K562 (cell line): ENCODE results near the gene NFYC. TPM values are rescaled to one million over a fixed set of nuclear protein-coding genes. Genes with fewer than 3 reads are reported as not detected.
A peak's percentile ranks its signal among the peaks of the same experiment; 100 is the strongest.

Experiments used
- CREM ChIP-seq: IDR thresholded peaks from 2 replicates; pipeline ENCODE4 v1.6.1; 2014; ENCODE audit warnings: antibody characterized with exemption, low read depth
- CTBP1 ChIP-seq: fragments of 450-650 bp; IDR thresholded peaks from 2 replicates; pipeline ENCODE4 v1.6.1; 2016; ENCODE audit warnings: borderline replicate concordance
- DPF2 ChIP-seq: fragments of 450-650 bp; IDR thresholded peaks from 2 replicates; pipeline ENCODE4 v1.6.1; 2016
- ERF ChIP-seq: fragments of 450-650 bp; formaldehyde crosslinking; IDR thresholded peaks from 2 replicates; pipeline ENCODE4 v1.4.0; 2020; ENCODE audit warnings: mild to moderate bottlenecking, mixed read lengths
- FOXA3 ChIP-seq, 2 experiments: fragments of 450-650 bp in 1 of 2; sonication (generic) in 1 of 2; formaldehyde crosslinking; IDR thresholded peaks in 1 of 2; conservative IDR thresholded peaks in 1 of 2; 2 replicates each; pipeline versions ENCODE4 v1.4.0 to v1.8.0; 2020 to 2022; ENCODE audit warnings: mild to moderate bottlenecking in 2 of 2, missing genetic modification reagents in 1 of 2
- MBD2 ChIP-seq: sonication (generic); IDR thresholded peaks from 2 replicates; pipeline ENCODE4 v1.6.1; 2016; ENCODE audit warnings: low read depth, borderline replicate concordance
- NFATC3 ChIP-seq: fragments of 450-650 bp; IDR thresholded peaks from 2 replicates; pipeline ENCODE4 v1.6.1; 2017; ENCODE audit warnings: mild to moderate bottlenecking
- NFIC ChIP-seq: fragments of 450-650 bp; IDR thresholded peaks from 2 replicates; pipeline ENCODE4 v1.6.1; 2017; ENCODE audit warnings: mild to moderate bottlenecking, inconsistent platforms
- RFX5 ChIP-seq: IDR thresholded peaks from 2 replicates; pipeline ENCODE4 v1.6.1; 2011; ENCODE audit warnings: low read depth, mild to moderate bottlenecking, improper control_type of control experiment, low read length
- RFX7 ChIP-seq: fragments of 250-450 bp; sonication (Bioruptor Pico); IDR thresholded peaks from 2 replicates; pipeline ENCODE4 v1.5.1; 2021; ENCODE audit warnings: mild to moderate bottlenecking
- SIN3A ChIP-seq, 2 experiments: fragments of 150-350 bp in 1 of 2; IDR thresholded peaks; 2 replicates each; pipeline ENCODE4 v1.6.1; 2011 to 2016; ENCODE audit warnings: borderline replicate concordance in 2 of 2, low read depth in 2 of 2, low read length in 2 of 2, mild to moderate bottlenecking in 2 of 2, moderate library complexity in 2 of 2; ENCODE audit not compliant: control insufficient read depth in 1 of 2
- SMARCA4 ChIP-seq: fragments of 450-650 bp; IDR thresholded peaks from 2 replicates; pipeline ENCODE4 v1.6.1; 2016
- polyA plus RNA-seq, 8 experiments: library from polyadenylated mRNA; depleted of rRNA in 4 of 8; stranded (reverse) in 5 of 8; unstranded in 3 of 8; fragments of >200 nt; fragmentation: Nextera tagmentation in 2 of 8; fragmentation: Illumina TruSeq in 1 of 8; extraction: Ambion mirVana in 2 of 8; extraction: Trizol in 1 of 8; gene quantifications; 2 replicates each; pipeline versions ENCODE4 v1.2.1 to v1.2.3, GENCODE V29; 2011 to 2014; ENCODE audit warnings: inconsistent platforms in 1 of 8, missing spikeins in 1 of 8
- total RNA-seq, 7 experiments: library from RNA; depleted of rRNA in 6 of 7; stranded (reverse); fragments of >200 nt in 6 of 7; fragmentation: Illumina TruSeq in 2 of 7; extraction: Trizol in 2 of 7; gene quantifications; 2 replicates each; pipeline versions ENCODE4 v1.2.1 to v1.2.3, GENCODE V29; 2011 to 2021; ENCODE audit warnings: low replicate concordance in 1 of 7
- TF ChIP-seq, protein P1 (sequence below): sonication (generic); formaldehyde crosslinking; IDR thresholded peaks from 2 replicates; pipeline ENCODE4 v1.8.0; 2022; ENCODE audit warnings: missing genetic modification reagents, mild to moderate bottlenecking, borderline replicate concordance
- TF ChIP-seq, protein P2 (sequence below): fragments of 200-400 bp; formaldehyde crosslinking; IDR thresholded peaks from 2 replicates; pipeline ENCODE4 v1.6.1; 2017; ENCODE audit warnings: mild to moderate bottlenecking, low read depth, low read length, moderate library complexity

NFYC gene
- total and polyA plus RNA-seq, 9 of the 15 experiments (the other 6 are each of a cell fraction or from before 2014, with no cell fraction given), result 4.8 to 59.8 (median 41.1) TPM

DNA sequence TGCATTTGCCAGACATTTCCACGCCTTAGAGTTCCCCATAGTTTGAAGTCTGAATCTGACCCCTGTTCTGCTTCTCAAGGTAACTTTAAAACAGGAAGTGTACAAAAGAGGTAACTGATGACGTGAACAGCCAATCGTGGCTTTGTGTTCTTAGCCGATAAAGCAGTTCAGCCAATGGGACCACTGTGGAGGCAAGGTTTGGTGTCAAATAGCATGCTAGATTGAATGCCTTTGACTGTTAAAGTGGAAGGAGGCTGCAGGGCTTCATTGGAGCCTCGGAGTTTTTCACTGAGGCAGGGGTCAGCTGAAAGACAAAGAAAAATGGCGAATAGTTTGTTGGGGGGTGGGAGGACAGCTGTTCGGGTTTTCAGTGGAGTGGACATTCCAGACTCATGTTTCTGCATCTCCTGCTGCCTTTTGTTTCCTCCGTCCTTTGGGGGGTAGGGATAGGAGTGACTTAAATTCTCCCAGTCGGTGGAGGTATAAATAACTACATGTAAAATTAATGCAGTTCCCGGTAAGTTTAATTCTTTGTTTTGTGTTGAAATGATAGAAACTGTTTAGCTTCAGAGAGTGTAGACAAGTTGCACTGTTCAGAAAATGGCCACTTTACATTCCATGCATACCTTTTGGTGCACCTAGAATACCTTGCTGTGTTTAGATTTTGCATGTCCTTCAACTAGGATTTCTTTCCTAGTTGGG lies 17.7 kb downstream of the NFYC start (continued):
- TF ChIP-seq SIN3A (IDR thresholded peaks at IDR 0.05; ENCODE audit: borderline replicate concordance in 2 of 2, control insufficient read depth in 1 of 2, low read depth in 2 of 2, low read length in 2 of 2) (0 out of 4 replicates have a peak, but pooled peaks of 1 of the 2 experiments have one; percentile 64), SMARCA4 (0 out of 2 replicates have a peak, but pooled peaks have one; percentile 56), RFX5 (peak; percentile 36; the same call in 1 of the 2 replicates), NFATC3 (peak; percentile 55; the same call in 1 of the 2 replicates), DPF2 (peak; percentile 53), CREM (peak; percentile 94), NFIC (peak; percentile 17; the same call in 1 of the 2 replicates), FOXA3 (CRISPR knock-in tag; conservative IDR thresholded peaks at IDR 0.05 in 1 of 2, IDR thresholded peaks at IDR 0.05 in 1 of 2) (peak; percentile 9 to 78; a peak in 2 of 4 replicates), RFX7 (CRISPR knock-in tag) (no peak), MBD2 (peak; percentile 99), ERF (peak; percentile 73), CTBP1 (peak; percentile 32; the same call in 1 of the 2 replicates)
- TF ChIP-seq, protein P1, sequence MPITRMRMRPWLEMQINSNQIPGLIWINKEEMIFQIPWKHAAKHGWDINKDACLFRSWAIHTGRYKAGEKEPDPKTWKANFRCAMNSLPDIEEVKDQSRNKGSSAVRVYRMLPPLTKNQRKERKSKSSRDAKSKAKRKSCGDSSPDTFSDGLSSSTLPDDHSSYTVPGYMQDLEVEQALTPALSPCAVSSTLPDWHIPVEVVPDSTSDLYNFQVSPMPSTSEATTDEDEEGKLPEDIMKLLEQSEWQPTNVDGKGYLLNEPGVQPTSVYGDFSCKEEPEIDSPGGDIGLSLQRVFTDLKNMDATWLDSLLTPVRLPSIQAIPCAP (CRISPR knock-in tag), result no peak
- TF ChIP-seq, protein P2, sequence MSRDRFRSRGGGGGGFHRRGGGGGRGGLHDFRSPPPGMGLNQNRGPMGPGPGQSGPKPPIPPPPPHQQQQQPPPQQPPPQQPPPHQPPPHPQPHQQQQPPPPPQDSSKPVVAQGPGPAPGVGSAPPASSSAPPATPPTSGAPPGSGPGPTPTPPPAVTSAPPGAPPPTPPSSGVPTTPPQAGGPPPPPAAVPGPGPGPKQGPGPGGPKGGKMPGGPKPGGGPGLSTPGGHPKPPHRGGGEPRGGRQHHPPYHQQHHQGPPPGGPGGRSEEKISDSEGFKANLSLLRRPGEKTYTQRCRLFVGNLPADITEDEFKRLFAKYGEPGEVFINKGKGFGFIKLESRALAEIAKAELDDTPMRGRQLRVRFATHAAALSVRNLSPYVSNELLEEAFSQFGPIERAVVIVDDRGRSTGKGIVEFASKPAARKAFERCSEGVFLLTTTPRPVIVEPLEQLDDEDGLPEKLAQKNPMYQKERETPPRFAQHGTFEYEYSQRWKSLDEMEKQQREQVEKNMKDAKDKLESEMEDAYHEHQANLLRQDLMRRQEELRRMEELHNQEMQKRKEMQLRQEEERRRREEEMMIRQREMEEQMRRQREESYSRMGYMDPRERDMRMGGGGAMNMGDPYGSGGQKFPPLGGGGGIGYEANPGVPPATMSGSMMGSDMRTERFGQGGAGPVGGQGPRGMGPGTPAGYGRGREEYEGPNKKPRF, result no peak
